ENCODE results near the gene GCGR.

DNA sequence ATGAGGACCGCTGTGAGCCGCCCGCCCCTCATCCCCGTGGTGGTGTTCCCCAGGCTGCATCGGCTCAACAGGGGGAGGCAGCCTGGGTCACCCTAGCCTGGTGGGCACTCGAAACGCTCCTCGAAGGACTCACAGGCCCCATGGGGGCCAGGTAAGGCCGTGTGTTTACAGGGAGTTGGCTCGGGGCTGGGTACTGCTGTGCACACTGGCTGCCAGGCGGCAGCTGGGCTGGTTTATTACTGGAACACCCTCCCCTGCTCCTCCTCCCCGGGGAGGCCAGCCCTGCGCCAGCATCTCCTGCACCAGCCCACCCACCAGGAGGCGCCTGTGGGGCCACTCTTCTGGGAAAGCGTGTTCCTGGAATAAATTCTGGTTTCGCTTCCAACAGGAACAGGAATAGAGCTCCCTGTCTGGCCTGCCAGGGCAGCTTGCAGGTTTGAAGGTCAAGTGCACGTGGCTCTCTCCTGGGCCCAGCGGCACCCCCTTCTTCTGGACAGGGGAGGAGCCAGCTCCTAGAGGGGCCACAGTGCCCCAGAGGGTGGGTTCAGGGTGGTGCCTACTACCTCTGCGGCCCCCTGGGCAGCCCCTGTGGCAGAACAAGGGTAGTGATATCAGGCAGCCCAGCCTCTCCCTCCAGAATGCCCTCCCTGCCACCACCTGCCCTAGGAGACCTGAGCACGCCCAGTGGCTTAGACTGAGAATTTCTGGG, 17.8 kb downstream of the GCGR start:
- TF ChIP-seq POLR2A (IDR thresholded peaks at IDR 0.05) (peak in 2 of 3 donors; percentile 20 to 29), CTCF (IDR thresholded peaks at IDR 0.05) (peak; percentile 74 to 98 (median 96))

Measured in body of pancreas (tissue), 4 donors.